GM20000 (cell line): Measurements from ENCODE around the gene ISYNA1.

Experiments used
- DNase-seq: peaks from one replicate; pipeline ENCODE4 v3.0.0; 2012; ENCODE audit warnings: low spot score
- TF ChIP-seq, protein P1 (sequence below): IDR thresholded peaks from 2 replicates; pipeline ENCODE4 v1.5.1; 2012; ENCODE audit warnings: mild to moderate bottlenecking, control low read depth; ENCODE audit errors: extremely low read depth, missing control alignments

ISYNA1 gene

DNA sequence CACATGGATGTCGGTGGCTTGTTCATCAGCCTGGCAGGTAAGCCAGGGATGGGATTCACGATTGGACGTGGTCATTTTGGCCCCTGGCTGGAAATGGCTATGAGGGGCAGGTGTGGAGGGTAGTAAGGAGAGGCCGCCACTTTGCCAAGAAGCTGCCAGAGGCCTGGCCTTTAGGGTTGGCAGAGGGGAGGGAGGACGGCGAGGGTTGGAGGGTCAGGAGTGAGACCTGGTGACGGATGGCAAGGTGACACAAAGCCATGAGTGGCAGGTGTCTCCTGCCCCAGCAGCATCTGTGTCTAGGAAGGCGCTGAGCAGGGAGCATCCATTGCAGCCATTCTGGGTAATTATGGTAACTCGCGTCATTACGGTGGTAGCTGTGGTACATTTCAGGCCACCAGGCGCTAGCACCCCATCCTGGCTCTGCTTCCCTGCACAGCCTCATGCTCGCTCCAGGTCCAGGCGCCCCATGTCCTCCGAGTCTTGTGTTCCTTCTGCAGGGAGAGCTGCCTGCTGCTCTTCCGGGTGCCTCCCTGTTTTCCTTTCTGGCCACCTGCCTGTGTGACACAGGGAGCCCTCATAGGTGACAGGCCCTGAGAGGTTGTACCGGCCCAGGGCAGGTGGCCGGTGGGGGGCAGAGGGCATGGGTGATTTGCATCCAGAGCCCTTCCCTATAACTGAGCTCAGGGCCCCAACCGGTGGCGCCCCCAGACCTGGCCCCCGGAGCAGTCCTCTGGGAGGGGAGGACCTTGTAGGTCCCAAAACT, 14.5 kb downstream of the ISYNA1 start:
- TF ChIP-seq, protein P1, sequence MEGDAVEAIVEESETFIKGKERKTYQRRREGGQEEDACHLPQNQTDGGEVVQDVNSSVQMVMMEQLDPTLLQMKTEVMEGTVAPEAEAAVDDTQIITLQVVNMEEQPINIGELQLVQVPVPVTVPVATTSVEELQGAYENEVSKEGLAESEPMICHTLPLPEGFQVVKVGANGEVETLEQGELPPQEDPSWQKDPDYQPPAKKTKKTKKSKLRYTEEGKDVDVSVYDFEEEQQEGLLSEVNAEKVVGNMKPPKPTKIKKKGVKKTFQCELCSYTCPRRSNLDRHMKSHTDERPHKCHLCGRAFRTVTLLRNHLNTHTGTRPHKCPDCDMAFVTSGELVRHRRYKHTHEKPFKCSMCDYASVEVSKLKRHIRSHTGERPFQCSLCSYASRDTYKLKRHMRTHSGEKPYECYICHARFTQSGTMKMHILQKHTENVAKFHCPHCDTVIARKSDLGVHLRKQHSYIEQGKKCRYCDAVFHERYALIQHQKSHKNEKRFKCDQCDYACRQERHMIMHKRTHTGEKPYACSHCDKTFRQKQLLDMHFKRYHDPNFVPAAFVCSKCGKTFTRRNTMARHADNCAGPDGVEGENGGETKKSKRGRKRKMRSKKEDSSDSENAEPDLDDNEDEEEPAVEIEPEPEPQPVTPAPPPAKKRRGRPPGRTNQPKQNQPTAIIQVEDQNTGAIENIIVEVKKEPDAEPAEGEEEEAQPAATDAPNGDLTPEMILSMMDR = no peak
- DNase-seq = no peak

GRCh38 chr19:18422530-18423191, 15.3 kb downstream of the ISYNA1 start:
- TF ChIP-seq, protein P1 = no peak

DNA sequence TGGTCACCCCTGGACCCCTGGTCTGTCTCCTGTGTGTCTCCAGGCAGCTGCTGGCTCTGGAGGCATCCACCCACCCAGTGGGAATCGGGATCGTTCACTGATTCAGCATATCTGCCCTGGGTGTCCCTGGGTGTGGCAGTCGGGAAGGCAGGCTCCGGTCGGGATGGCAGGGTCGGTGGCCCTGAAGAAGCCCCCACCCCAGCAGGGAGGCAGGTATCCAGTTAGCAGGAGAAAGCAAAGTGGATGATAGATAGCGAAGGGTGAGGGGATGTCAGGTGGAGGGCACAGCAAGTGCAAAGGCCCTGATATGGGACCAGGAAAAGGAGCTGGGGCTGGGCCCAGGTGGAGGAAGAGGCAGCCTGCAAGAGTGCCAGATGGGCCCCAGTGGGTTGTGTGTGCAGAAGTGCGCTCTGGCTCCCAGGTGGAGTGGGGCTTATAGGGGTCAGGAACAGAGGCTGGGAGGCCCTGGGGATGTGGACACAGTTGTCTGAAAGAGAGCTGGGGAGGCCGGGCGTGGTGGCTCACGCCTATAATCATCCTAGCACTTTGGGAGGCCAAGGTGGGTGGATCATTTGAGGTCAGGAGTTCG, 16.5 kb downstream of the ISYNA1 start:
- TF ChIP-seq, protein P1 = no peak
- DNase-seq = no peak

More at GRCh38 chr19:18422530-18423191, 15.3 kb downstream of the ISYNA1 start:
- no peak for DNase-seq

DNA sequence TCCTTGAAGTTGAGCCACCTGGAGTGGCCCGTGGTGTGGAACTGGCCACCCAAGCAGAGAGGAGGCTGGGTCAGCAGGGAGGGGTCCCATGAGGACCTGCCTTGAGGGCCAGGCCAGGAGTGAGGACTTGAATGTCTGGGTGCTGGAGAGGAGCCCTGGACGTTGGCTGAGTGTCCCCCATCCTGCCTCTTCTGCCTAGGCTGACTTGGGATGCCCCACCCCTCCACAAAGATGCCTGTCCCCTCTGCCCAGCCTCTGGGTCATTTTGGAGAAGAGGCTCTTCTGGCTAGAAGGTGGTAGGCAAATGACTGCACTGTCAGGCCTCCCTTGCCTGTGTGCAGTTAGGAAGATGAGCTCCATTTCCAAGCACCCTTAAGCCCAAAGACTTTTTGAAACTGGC, 17.0 kb downstream of the ISYNA1 start:
- no peak for DNase-seq
- TF ChIP-seq, protein P1 = no peak

DNA sequence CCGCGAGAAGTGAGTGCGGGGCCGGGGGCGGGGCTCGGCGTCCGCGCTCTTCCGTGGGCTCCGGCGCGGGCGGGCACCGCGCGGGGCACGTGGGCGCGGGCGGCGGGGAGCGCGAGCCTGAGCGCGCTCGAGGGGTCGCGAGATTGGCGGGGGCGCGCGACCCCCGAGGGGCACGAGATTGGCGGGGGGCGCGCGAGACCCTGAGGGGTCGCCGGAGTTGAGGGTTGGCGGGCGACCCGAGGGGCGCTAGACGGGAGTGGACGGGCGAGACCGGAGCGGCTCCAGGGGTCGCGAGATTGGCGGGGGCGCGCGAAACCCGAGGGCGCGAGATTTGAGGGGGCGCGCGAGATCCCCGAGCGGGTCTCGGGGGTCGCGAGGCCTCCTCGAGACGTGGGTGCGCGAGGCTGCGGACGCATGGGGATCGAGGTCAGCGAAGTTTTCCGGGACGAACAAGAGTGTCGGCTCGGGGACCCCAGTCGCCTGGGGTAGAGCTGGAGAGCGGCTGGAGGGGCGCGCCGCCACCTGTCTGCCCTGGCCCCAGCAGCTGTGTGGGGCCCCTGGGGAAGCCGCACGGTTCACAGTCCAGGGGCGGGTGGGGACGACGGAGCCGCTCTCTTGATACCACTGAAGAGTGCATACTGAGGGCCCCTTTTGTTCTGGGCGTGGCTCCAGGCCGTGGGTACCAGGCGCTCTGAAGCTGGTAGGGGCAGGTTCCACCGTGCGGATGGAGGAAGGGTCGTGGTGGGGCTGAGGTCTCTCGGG, 18.1 kb downstream of the ISYNA1 start:
- TF ChIP-seq, protein P1 = no peak
- DNase-seq = peak; percentile 61

DNA sequence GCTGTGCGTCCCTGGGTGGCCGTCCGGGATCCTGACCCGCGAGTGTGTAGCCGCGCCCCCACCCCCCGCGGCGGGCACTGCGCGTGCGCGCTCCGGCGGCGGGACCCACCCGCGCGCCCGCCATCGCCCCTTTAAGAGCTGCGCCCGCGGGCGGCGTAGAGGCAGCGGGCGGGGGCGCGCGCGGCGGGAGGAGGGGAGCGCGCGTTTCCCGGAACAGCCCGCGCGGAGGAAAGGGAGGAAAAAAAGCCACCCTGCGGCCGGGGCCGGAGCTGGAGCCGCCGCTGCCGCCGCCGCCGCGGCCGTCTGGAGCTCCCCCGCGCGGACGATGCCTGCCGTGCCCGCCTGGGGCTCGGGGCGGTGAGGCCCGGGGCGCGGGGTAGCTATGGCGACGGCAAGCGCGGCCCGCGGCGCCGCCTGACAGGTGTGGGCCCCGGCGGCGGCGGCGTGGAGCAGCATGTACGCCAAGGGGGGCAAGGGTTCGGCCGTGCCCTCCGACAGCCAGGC, 18.7 kb downstream of the ISYNA1 start, which contains the start of gene SSBP4:
Gene SSBP4, plus strand, starts transcription at position 204 of the 504 bp plus-strand sequence. Its CDS starts 251 bp downstream, at position 455.
- TF ChIP-seq, protein P1 = peak; percentile 36
- peak; percentile 97 for DNase-seq
